Measurements from ENCODE around the gene GSTA2. TPM values are rescaled to one million over a fixed set of nuclear protein-coding genes. Genes with fewer than 3 reads are reported as not detected.

GSTA2 gene
- total and polyA plus RNA-seq, 2 experiments from 2014 or later: 0.11 TPM; not detected in 1

- Histone ChIP-seq H3K27ac (no peak overlapping the region), H3K9me2 (ENCODE audit: insufficient read depth) (no peaks in the 10 kb centered on the region), H3K79me2 (ENCODE audit: insufficient read depth) (no peaks in the 10 kb centered on the region), H3K4me2 (ENCODE audit: unreplicated experiment) (no peak overlapping the region), H3K9ac (no peak overlapping the region), H3K4me1 (ENCODE audit: insufficient read depth) (no peaks in the 10 kb centered on the region), H2AFZ (no peak overlapping the region), H3K27me3 (replicated peaks; ENCODE audit: insufficient read depth) (no peaks in the 10 kb centered on the region), H3K36me3 (ENCODE audit: low read depth) (no peaks in the 10 kb centered on the region), H3F3A (ENCODE audit: insufficient read depth) (no peaks in the 10 kb centered on the region), H4K20me1 (ENCODE audit: insufficient read depth) (no peaks in the 10 kb centered on the region), H3K9me3 (ENCODE audit: low read depth) (no peaks in the 10 kb centered on the region), H3K4me3 (no peak overlapping the region)
- TF ChIP-seq EZH2 (IDR thresholded peaks at IDR 0.05; ENCODE audit: insufficient read depth, poor library complexity, severe bottlenecking) (no peak), EZH2phosphoT487 (IDR thresholded peaks at IDR 0.05; ENCODE audit: insufficient read depth, low read depth) (no peak)
- WGBS, 2 experiments (ENCODE audit: low coverage in 1 of 2, low lambda C conversion rate in 2 of 2, missing lambda C conversion rate in 2 of 2): 75% methylated on average over 3 of the region's 3 CpGs
- no peak for DNase-seq
- in situ Hi-C loops (cut with MboI): no loop called here
Observed at GRCh38 chr6:52734072-52734471, 29.2 kb downstream of the GSTA2 start.

- no peaks in the 10 kb centered on the region for H3K27me3 ChIP-seq (replicated peaks; ENCODE audit: insufficient read depth)
- no peaks in the 10 kb centered on the region for H4K20me1 ChIP-seq (ENCODE audit: insufficient read depth)
- DNase-seq: no peak
- H3K36me3 ChIP-seq (ENCODE audit: low read depth): no peaks in the 10 kb centered on the region
- TF ChIP-seq EZH2 (IDR thresholded peaks at IDR 0.05; ENCODE audit: insufficient read depth, poor library complexity, severe bottlenecking) (no peak), EZH2phosphoT487 (IDR thresholded peaks at IDR 0.05; ENCODE audit: insufficient read depth, low read depth) (no peak)
- in situ Hi-C loops (cut with MboI): no loop called here
- H3K4me1 ChIP-seq (ENCODE audit: insufficient read depth): 0 out of 2 replicates have a peak, but pooled peaks cover 4% of the 10 kb centered on the region
- H3K27ac ChIP-seq: no peak overlapping the region
- no peak overlapping the region for H3K4me2 ChIP-seq (ENCODE audit: unreplicated experiment)
- no peaks in the 10 kb centered on the region for H3K9me2 ChIP-seq (ENCODE audit: insufficient read depth)
- no peaks in the 10 kb centered on the region for H3K79me2 ChIP-seq (ENCODE audit: insufficient read depth)
- no peaks in the 10 kb centered on the region for H3F3A ChIP-seq (ENCODE audit: insufficient read depth)
- no peak overlapping the region for H2AFZ ChIP-seq
- H3K9me3 ChIP-seq (ENCODE audit: low read depth): no peaks in the 10 kb centered on the region
- 89 to 92% methylated on average over 1 of the region's 1 CpG for WGBS, 2 experiments (ENCODE audit: low coverage in 1 of 2, low lambda C conversion rate in 2 of 2, missing lambda C conversion rate in 2 of 2)
- no peak overlapping the region for H3K4me3 ChIP-seq
- no peak overlapping the region for H3K9ac ChIP-seq
Observed at GRCh38 chr6:52733172-52733571, 30.1 kb downstream of the GSTA2 start.

GRCh38 chr6:52731719-52732118 lies 31.6 kb downstream of the GSTA2 start:
- H3K9me2 ChIP-seq (ENCODE audit: insufficient read depth): no peaks in the 10 kb centered on the region
- H3K4me2 ChIP-seq (ENCODE audit: unreplicated experiment): no peak overlapping the region
- no peaks in the 10 kb centered on the region for H4K20me1 ChIP-seq (ENCODE audit: insufficient read depth)
- no peak for TF ChIP-seq EZH2 (IDR thresholded peaks at IDR 0.05; ENCODE audit: insufficient read depth, poor library complexity, severe bottlenecking)
- no peak for TF ChIP-seq EZH2phosphoT487 (IDR thresholded peaks at IDR 0.05; ENCODE audit: insufficient read depth, low read depth)
- in situ Hi-C loops (cut with MboI): no loop called here
- H3K4me1 ChIP-seq (ENCODE audit: insufficient read depth): 0 out of 2 replicates have a peak, but pooled peaks cover 4% of the 10 kb centered on the region
- no peak overlapping the region for H3K27ac ChIP-seq
- H3K4me3 ChIP-seq: no peak overlapping the region
- H2AFZ ChIP-seq: no peak overlapping the region
- no peak overlapping the region for H3K9ac ChIP-seq
- no peaks in the 10 kb centered on the region for H3K27me3 ChIP-seq (replicated peaks; ENCODE audit: insufficient read depth)
- H3F3A ChIP-seq (ENCODE audit: insufficient read depth): no peaks in the 10 kb centered on the region
- no peak for DNase-seq
- no peaks in the 10 kb centered on the region for H3K9me3 ChIP-seq (ENCODE audit: low read depth)
- WGBS, 2 experiments (ENCODE audit: low coverage in 1 of 2, low lambda C conversion rate in 2 of 2, missing lambda C conversion rate in 2 of 2): 64 to 78% methylated on average over 6 of the region's 6 CpGs
- H3K36me3 ChIP-seq (ENCODE audit: low read depth): no peaks in the 10 kb centered on the region
- no peaks in the 10 kb centered on the region for H3K79me2 ChIP-seq (ENCODE audit: insufficient read depth)

GRCh38 chr6:52729576-52729975 lies 33.7 kb downstream of the GSTA2 start:
- no peaks in the 10 kb centered on the region for H3K36me3 ChIP-seq (ENCODE audit: low read depth)
- WGBS, 2 experiments (ENCODE audit: low coverage in 1 of 2, low lambda C conversion rate in 2 of 2, missing lambda C conversion rate in 2 of 2): 77 to 87% methylated on average over 1 of the region's 1 CpG

GRCh38 chr6:52728394-52728793 lies 34.9 kb downstream of the GSTA2 start:
- H3K9me3 ChIP-seq (ENCODE audit: low read depth): no peaks in the 10 kb centered on the region
- H4K20me1 ChIP-seq (ENCODE audit: insufficient read depth): no peaks in the 10 kb centered on the region
- in situ Hi-C loops (cut with MboI): no loop called here
- H3K79me2 ChIP-seq (ENCODE audit: insufficient read depth): no peaks in the 10 kb centered on the region
- TF ChIP-seq EZH2 (IDR thresholded peaks at IDR 0.05; ENCODE audit: insufficient read depth, poor library complexity, severe bottlenecking) (no peak), EZH2phosphoT487 (IDR thresholded peaks at IDR 0.05; ENCODE audit: insufficient read depth, low read depth) (no peak)
- H3K4me1 ChIP-seq (ENCODE audit: insufficient read depth): peaks cover 35% of the 10 kb centered on the region
- H2AFZ ChIP-seq: no peak overlapping the region
- no peak overlapping the region for H3K4me2 ChIP-seq (ENCODE audit: unreplicated experiment)
- no peaks in the 10 kb centered on the region for H3K9me2 ChIP-seq (ENCODE audit: insufficient read depth)
- H3K27me3 ChIP-seq (replicated peaks; ENCODE audit: insufficient read depth): no peaks in the 10 kb centered on the region
- DNase-seq: peak; percentile 7
- H3K36me3 ChIP-seq (ENCODE audit: low read depth): no peaks in the 10 kb centered on the region
- 25 to 35% methylated on average over 3 of the region's 3 CpGs for WGBS, 2 experiments (ENCODE audit: low coverage in 1 of 2, low lambda C conversion rate in 2 of 2, missing lambda C conversion rate in 2 of 2)
- H3K27ac ChIP-seq: no peak overlapping the region
- no peak overlapping the region for H3K4me3 ChIP-seq
- H3F3A ChIP-seq (ENCODE audit: insufficient read depth): peaks cover 24% of the 10 kb centered on the region
- no peak overlapping the region for H3K9ac ChIP-seq

More at GRCh38 chr6:52729576-52729975, 33.7 kb downstream of the GSTA2 start:
- Histone ChIP-seq H3K4me3 (no peak overlapping the region), H3K27ac (no peak overlapping the region), H3K4me2 (ENCODE audit: unreplicated experiment) (no peak overlapping the region), H4K20me1 (ENCODE audit: insufficient read depth) (no peaks in the 10 kb centered on the region), H2AFZ (no peak overlapping the region), H3K4me1 (ENCODE audit: insufficient read depth) (peaks cover 23% of the 10 kb centered on the region), H3F3A (ENCODE audit: insufficient read depth) (peaks cover 12% of the 10 kb centered on the region), H3K27me3 (replicated peaks; ENCODE audit: insufficient read depth) (no peaks in the 10 kb centered on the region), H3K9ac (no peak overlapping the region), H3K79me2 (ENCODE audit: insufficient read depth) (no peaks in the 10 kb centered on the region), H3K9me3 (ENCODE audit: low read depth) (no peaks in the 10 kb centered on the region), H3K9me2 (ENCODE audit: insufficient read depth) (no peaks in the 10 kb centered on the region)
- DNase-seq: no peak
- TF ChIP-seq EZH2 (IDR thresholded peaks at IDR 0.05; ENCODE audit: insufficient read depth, poor library complexity, severe bottlenecking): no peak
- TF ChIP-seq EZH2phosphoT487 (IDR thresholded peaks at IDR 0.05; ENCODE audit: insufficient read depth, low read depth): no peak
- in situ Hi-C loops (cut with MboI): no loop called here
